Thyroid gland (tissue), 4 donors: Measurements from ENCODE around the gene RNASEH2B.

Experiments
- CTCF ChIP-seq, 6 experiments: fragments of 200-600 bp in 3 of 6; fragments of 450-650 bp in 3 of 6; sonication (generic) in 3 of 6; IDR thresholded peaks; one replicate each; pipeline ENCODE4 v1.5.1; 2016 to 2019; ENCODE audit warnings: antibody characterized with exemption in 6 of 6, mild to moderate bottlenecking in 2 of 6, inconsistent platforms in 1 of 6, moderate library complexity in 1 of 6
- POLR2A ChIP-seq, 2 donors: fragments of 450-650 bp; IDR thresholded peaks; one replicate each; pipeline ENCODE4 v1.6.1; 2017; ENCODE audit warnings: antibody characterized with exemption in 2 of 2, mild to moderate bottlenecking in 2 of 2, moderate library complexity in 1 of 2

GRCh38 chr13:50999641-51000040, 90.0 kb downstream of the RNASEH2B start:
- TF ChIP-seq CTCF (IDR thresholded peaks at IDR 0.05) (no peak), POLR2A (IDR thresholded peaks at IDR 0.05) (no peak)
